ENCODE data around the gene GALNT9. TPM values are rescaled to one million over a fixed set of nuclear protein-coding genes. Genes with fewer than 3 reads are reported as not detected.
"Not testable (repeated sequence)": the region's sequence is repeated elsewhere in the genome, so short reads cannot be mapped to it uniquely, and the experiment has no call there.

The GALNT9 gene
- total RNA-seq, 6 donors from 2014 or later = 0.26 TPM; not detected in 5

- ATAC-seq (ENCODE audit: low FRiP score in 2 of 2) = no peak
Observed at GRCh38 chr12:132360906-132361777, 31.8 kb upstream of the GALNT9 start.

GRCh38 chr12:132360410-132360809 lies 31.0 kb upstream of the GALNT9 start:
- Histone ChIP-seq H3K27me3 (no peaks in the 10 kb centered on the region), H3K27ac (no peak overlapping the region), H3K36me3 (no peaks in the 10 kb centered on the region), H3K9me3 (no peaks in the 10 kb centered on the region), H3K4me3 (no peak overlapping the region), H3K4me1 (no peaks in the 10 kb centered on the region)
- no peak for TF ChIP-seq CTCF (IDR thresholded peaks at IDR 0.05)
- no peak for TF ChIP-seq POLR2AphosphoS5 (IDR thresholded peaks at IDR 0.05)
- TF ChIP-seq POLR2A (IDR thresholded peaks at IDR 0.05) = no peak
- no peak for TF ChIP-seq EP300 (IDR thresholded peaks at IDR 0.05)
- 77 to 84% methylated on average over 5 to 7 of the region's 7 CpGs for WGBS, 2 donors
- DNase-seq (no peak), ATAC-seq (ENCODE audit: low FRiP score in 2 of 2) (no peak)

More at GRCh38 chr12:132360906-132361777, 31.8 kb upstream of the GALNT9 start:
- H3K27me3 ChIP-seq = no peaks in the 10 kb centered on the region
- peak in 1 of 2 donors; percentile 74 for DNase-seq
- 90 to 93% methylated on average over 13 to 52 of the region's 52 CpGs for WGBS, 2 donors
- H3K4me1 ChIP-seq = no peaks in the 10 kb centered on the region
- H3K4me3 ChIP-seq = no peak overlapping the region
- H3K9me3 ChIP-seq = no peaks in the 10 kb centered on the region
- TF ChIP-seq POLR2A (IDR thresholded peaks at IDR 0.05) = no peak
- TF ChIP-seq CTCF (IDR thresholded peaks at IDR 0.05) = no peak
- TF ChIP-seq POLR2AphosphoS5 (IDR thresholded peaks at IDR 0.05) = no peak
- TF ChIP-seq EP300 (IDR thresholded peaks at IDR 0.05) = no peak
- H3K36me3 ChIP-seq = no peaks in the 10 kb centered on the region
- no peak overlapping the region for H3K27ac ChIP-seq

GRCh38 chr12:132359971-132360370 lies 30.6 kb upstream of the GALNT9 start:
- Histone ChIP-seq H3K4me3 (no peak overlapping the region), H3K4me1 (no peaks in the 10 kb centered on the region), H3K9me3 (no peaks in the 10 kb centered on the region), H3K27ac (no peak overlapping the region), H3K36me3 (no peaks in the 10 kb centered on the region), H3K27me3 (no peaks in the 10 kb centered on the region)
- WGBS, 2 donors = 86 to 92% methylated on average over 12 to 16 of the region's 16 CpGs
- DNase-seq = no peak
- ATAC-seq (ENCODE audit: low FRiP score in 2 of 2) = no peak
- no peak for TF ChIP-seq POLR2A (IDR thresholded peaks at IDR 0.05)
- TF ChIP-seq CTCF (IDR thresholded peaks at IDR 0.05) = no peak
- TF ChIP-seq POLR2AphosphoS5 (IDR thresholded peaks at IDR 0.05) = no peak
- TF ChIP-seq EP300 (IDR thresholded peaks at IDR 0.05) = no peak

GRCh38 chr12:132359551-132359950 lies 30.2 kb upstream of the GALNT9 start:
- H3K4me3 ChIP-seq = no peak overlapping the region
- ATAC-seq (ENCODE audit: low FRiP score in 2 of 2) = no peak
- no peak for DNase-seq
- no peak overlapping the region for H3K27ac ChIP-seq
- 91 to 93% methylated on average over 14 of the region's 14 CpGs for WGBS, 2 donors
- TF ChIP-seq POLR2AphosphoS5 (IDR thresholded peaks at IDR 0.05) = no peak
- TF ChIP-seq CTCF (IDR thresholded peaks at IDR 0.05) = no peak
- TF ChIP-seq EP300 (IDR thresholded peaks at IDR 0.05) = no peak
- no peak for TF ChIP-seq POLR2A (IDR thresholded peaks at IDR 0.05)
- H3K4me1 ChIP-seq = no peaks in the 10 kb centered on the region
- H3K27me3 ChIP-seq = no peaks in the 10 kb centered on the region
- H3K9me3 ChIP-seq = no peaks in the 10 kb centered on the region
- no peaks in the 10 kb centered on the region for H3K36me3 ChIP-seq

- not testable (repeated sequence) for H3K4me1 ChIP-seq; H3K4me3 ChIP-seq; H3K36me3 ChIP-seq; H3K9me3 ChIP-seq; H3K27me3 ChIP-seq; ATAC-seq (ENCODE audit: low FRiP score in 2 of 2); H3K27ac ChIP-seq
- WGBS, 2 donors = 84 to 90% methylated on average over 14 to 38 of the region's 57 CpGs
- DNase-seq = peak in 1 of 2 donors; percentile 57
Observed at GRCh38 chr12:132358241-132359225, 29.1 kb upstream of the GALNT9 start.
